GM18517 (cell line): ENCODE data around the gene PRKCB.

ENCODE experiments used
- ATAC-seq: cut with Tn5 transposase; IDR thresholded peaks from one replicate; pipeline ENCODE4 v1.9.1; 2021; ENCODE audit warnings: mild to moderate bottlenecking, moderate library complexity; ENCODE audit not compliant: unreplicated experiment

The PRKCB gene

DNA sequence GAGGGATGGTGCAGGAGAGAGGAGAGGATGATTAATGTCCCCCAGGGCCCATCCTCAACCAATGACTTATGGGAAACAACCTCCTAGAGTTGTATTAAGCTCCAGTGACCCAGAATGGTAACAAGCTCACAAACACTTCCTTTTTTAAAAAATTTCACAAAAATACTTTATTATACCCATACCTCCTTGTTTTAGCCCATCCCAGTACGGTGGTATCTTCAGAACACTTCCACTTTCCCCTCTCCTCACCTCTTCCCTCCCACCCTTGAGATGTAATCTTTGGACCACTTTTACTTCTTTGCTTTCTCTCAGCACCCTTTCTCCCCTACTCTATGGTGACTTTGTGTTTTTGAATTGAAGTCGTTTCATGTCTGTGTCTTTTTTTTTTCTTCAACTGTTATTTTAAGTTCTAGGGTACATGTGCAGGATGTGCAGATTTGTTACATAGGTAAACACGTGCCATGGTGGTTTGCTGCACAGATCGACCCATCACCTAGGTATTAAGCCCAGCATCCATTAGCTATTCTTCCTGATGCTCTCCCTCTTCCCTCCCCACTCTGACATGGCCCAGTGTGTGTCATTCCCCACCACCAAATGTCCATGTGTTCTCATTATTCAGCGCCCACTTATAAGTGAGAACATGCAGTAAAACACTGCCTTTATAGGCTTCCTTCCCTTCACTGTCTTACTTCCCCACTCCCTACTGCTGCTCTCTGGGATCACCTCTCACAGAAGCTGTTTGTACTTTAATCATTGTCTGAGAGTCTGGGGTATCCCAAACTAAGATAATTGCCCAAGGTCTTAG lies 124.5 kb downstream of the PRKCB start:
- no peak for ATAC-seq

DNA sequence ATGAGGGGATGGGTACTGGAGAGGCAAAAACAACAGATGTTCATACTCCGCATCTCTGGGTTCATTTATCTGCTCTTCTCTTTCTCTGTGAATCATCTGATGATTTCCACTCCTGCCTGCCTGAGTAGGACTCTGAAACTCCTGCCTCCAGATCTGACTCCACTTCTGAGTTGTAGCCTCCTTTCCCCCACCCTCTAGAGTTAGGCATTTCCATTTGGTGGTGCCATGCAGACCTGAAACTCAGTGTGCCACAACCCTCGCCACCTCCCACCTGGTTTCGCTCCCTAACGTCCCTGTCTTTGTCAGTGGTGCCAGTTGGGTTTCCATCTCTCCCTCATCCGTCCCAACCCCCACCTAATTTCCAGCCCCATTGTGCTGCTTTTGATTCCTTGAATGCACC lies 126.2 kb downstream of the PRKCB start:
- ATAC-seq: no peak

DNA sequence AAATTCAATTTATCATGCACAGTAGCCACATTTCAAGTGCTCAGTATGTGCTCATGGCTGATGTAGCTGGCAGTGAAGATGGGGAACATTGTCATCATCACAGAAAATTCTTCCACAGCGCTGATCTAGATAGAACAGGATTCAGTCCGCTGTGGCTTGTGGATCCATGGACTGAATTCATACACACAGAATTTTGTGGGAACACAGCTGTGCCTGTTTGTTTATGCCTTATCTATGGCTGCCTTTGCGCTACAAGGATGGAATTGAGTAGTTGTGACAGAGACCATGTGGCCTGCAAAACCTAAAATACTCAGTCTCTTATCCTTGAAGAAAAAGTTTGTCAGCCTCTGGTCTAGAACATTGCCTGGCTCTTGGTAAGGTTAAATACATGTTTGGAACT lies 128.4 kb downstream of the PRKCB start:
- no peak for ATAC-seq

DNA sequence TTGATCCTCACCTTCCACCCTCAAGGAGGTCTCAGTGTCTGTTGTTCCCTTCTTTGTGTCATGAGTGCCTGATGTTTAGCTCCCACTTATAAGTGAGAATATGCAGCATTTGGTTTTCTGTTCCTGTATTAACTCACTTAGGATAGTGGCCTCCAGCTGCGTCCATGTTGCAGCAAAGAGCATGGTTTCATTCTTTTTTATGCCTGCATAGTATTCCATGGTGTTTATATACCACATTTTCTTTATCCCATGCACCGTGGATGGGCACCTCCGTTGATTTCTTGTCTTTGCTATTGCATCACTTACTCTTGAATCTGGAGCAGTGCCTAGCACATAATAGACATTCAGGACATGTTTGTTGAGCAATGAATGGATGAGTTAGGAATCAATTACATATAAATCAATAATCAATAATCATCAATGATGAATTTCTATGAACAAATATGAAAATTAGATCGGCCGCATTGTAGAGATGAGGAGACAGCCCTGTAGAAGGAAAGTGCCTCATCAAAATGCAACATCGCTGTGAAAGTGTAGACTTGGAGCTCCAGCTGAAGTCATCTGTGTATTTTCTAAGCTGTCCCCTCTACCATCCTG lies 129.5 kb downstream of the PRKCB start:
- no peak for ATAC-seq

DNA sequence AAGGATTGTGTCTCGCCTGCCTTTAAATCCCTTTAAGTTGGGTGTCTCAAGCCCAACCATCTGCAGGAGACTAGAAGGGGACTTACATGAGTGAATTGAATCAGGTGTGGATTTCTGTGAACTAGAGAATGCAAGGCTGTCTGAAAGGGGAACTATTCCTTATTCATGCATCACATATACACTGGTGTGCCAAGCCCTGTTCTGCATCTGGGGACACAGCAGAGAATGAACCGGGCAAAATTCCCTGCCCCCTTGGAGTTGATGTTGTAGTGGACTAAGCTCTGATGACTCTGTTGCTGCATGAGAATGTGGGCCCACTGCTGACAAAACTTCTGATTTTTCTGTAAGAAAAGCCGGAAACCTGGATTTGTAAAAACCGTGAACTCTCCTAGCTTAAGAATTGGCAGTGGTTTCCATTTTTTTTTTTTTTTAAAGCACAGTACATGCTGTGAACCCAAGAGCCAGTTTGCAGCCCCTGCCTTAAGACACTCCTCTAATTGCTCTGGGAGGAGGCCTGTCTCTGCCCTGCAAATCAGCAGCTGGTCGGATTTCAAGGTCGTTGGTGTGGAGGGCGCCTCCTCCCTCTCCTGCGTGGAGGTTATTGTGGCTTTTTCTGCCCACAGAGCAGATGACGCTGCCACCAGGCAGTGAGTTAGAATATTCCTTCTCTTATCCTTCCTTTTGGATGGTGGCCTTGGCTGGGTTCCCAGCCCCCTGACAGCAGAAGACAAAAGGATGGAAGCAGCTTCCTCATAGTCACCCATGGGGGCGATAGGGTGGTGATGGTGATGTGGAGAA lies 131.0 kb downstream of the PRKCB start:
- no peak for ATAC-seq

DNA sequence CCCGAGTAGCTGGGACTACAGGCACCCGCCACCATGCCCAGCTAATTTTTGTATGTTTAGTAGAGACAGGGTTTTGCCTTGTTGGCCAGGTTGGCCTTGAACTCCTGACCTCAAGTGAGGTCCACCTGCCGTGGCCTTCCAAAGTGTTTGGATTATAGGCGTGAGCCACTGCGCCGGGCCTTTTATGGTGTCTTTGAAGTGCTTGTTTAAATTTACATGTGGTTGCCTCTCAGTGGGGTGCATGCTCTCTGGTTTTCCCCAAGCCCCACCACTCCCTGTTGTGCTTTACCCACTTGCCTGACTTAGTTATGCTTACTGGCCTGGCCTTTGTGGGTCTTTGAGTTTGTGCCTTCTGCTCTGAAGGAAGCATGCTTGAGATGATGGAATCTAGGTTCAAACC lies 132.0 kb downstream of the PRKCB start:
- no peak for ATAC-seq

DNA sequence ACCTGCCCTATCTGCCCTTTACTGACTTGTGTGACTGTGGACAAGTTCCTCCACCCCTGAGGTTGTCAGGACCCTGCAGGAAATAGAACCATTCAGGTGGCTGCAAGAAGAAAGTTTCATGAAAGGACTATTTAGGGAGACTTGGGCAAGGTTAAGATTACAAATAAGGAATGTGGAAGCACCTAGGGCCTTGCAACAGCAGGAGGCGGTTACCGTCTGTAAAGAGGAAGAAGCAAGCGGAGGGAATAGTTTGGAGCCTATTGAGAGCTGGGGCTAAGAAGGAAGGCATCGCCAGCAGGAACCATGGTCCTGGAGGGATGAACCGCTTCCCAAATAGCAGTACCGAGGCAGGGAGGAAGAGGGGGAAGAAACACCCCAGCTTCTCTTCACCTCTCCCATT lies 132.4 kb downstream of the PRKCB start:
- ATAC-seq: no peak

DNA sequence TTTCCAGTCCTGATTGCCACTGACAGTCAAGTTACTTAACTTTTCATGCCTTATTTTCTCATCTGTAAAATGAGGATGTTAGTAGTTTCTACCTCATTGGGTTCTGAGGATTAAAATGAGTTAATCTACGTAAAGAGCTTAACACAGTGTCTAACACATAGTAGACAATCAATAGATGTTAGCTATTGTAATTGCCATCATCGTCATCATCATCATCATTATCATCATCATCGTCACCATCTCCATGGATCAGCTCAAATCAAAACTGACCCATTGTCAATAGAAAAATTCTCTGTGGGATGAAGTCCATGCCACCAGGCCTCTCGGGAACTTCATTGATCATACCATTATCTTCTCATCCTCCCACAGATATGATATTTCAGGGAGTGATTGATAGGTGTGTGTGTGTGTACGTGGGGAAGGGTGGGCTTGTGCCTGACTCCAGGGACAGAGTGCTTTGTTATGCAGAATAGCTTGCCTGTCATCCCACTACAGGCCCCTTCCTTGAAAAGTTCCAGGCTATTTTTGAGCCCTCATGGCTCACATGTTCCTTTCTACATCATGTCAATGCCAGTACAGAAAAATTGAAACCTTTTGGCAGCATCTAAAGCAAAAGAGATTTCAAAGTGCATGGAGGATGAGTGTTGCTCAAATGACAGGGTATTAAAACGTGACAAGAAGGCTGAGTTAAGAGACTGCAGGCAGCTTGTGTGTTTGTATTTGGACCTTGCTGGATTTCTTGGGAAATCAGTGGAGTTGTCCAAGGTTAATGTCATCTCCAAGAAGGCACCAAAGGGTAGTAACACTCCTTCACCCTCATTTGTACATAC lies 133.9 kb downstream of the PRKCB start:
- ATAC-seq: no peak

DNA sequence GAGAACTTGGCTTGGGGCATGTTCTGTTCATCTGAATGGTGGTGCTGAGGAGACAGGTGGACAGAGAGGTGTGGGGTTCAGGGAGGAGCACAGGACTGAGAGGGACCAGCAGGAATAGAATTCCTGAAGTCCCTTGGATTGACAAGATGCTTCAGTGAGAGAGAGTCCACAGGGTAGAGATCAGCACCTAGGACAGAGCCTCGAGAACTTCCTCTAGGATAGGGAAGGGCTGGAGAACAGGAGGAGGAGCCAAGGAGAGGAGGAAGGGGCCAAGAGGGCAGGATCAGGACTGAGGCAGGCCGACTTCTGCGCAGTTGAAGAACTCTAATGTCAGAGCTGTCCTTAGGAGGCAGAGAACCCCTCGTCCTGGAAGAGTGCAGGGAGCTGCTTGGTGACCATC lies 138.4 kb downstream of the PRKCB start:
- no peak for ATAC-seq

DNA sequence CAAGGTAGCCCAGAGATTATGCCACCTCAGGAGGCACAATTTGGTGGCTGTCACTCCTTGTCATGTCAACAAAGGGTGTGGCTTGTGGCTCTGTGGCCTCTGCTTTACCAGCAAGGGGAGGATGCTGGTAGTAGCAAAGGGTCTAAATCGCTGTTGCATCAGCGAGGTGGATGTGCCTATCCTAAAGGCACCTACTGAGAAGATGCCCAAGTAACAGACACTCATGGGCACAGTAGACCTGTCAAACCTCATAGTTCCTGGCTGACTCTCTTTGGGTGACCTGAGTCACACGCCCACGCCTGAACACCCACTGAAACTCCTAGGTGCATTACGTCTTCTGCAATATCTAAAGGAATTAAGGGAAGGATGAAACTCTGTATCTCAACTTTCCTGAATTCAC lies 139.5 kb downstream of the PRKCB start:
- ATAC-seq: no peak

DNA sequence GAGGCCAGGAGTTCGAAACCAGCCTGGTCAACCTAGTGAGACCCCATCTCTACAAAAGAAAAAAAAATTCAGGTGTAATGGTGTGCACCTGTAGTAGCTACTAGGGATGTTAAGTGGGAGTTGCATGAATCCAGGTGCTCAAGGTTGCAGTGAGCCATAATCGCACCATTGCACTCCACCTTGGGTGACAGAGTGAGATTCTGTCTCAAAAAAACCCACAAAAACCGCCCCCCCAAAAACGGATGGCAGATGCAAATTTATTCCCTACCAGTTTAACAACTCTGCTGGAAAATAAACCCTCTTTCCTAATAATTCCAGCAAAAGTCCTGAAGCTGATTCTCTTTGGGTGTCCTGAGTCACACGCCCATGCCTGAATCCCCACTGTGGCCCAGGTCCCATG lies 140.3 kb downstream of the PRKCB start:
- no peak for ATAC-seq

DNA sequence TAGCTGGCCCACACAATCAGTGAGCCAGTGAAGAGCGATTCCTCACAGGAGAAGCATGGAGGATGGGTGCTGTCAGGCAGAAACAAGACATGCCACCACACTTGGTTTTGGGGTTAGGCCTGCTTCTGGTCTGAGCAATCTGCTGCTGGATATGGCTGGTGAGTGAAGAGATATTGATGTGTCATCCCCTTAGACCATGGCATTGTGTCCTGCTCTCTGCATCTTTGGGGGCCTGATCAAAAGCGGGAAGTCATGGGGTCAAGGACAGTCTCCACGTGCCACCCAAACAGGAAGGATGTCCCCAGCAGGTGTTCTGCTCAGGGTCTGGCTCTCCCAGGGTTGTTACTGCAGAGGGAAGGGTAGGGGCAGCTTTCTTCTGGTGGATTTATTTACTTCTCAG lies 140.7 kb downstream of the PRKCB start:
- ATAC-seq: no peak

DNA sequence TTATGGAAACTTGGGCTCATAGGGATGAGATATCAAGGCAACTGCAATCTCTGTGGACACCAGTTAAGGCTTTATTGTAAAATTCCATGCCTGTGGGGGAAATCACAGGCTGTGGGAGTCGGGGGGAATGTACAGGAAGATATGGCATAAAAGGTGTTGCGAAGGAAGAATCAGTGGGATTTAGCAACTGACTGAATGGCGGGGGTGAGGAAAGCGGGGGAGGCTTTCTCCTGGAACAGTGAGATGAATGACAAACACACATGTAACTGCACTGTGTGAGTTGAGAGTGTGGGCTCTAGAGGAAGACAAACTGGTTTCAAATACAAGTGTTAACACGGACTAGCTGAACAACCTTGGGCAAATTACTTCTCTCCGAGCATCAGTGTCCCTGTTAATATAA lies 143.7 kb downstream of the PRKCB start:
- ATAC-seq: no peak

DNA sequence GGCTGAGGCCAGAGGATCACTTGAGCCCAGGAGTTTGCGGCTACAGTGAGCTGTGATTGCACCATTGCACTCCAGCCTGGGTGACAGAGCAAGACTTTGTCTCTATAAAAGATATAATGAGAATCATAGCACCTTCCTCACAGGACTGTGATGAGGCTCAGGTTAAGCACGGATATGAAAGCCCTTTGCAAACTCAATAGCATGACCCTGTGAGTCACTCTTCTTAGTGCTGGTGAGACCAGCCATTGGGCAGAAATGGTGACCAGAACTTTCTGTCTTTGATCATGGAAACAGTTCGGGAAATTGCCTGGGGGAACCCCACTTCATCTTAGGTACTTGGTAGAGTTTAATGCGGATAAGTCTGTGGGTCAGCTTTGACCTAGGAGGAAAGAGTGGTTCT lies 144.2 kb downstream of the PRKCB start:
- no peak for ATAC-seq

DNA sequence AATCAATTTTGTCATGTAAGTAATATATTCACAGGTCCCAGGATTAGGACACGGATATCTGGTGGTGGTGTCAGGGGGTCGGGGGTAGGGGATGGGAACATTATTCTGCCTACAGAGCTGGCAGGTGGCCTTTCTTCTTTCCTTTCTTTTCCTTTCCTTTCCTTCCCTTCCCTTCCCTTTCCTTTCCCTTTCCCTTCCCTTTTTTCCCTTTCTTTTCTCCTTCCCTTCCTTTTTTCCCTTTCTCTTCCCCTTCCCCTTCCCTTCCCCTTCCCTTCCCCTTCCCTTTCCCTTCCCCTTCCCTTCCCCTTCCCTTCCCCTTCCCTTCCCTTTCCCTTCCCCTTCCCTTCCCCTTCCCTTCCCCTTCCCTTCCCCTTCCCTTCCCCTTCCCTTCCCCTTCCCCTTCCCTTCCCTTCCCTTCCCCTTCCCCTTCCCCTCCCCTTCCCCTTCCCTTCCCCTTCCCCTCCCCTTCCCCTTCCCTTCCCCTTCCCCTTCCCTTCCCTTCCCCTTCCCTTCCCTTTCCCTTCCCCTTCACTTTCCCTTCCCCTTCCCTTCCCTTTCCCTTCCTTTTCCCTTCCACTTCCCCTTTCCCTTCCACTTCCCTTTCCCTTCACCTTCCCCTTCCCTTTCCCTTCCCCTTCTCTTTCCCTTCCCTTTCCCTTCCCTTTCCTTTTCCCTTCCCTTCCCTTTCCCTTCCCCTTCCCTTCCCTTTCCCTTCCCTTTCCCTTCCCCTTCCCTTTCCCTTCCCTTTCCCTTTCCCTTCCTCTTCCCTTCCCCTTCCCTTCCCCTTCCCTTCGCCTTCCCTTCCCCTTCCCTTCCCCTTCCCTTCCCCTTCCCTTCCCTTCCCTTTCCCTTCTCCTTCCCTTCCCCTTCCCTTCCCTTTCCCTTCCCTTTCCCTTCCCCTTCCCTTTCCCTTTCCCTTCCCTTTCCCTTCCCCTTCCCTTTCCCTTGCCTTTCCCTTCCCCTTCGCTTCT lies 145.9 kb downstream of the PRKCB start:
- ATAC-seq: no peak

DNA sequence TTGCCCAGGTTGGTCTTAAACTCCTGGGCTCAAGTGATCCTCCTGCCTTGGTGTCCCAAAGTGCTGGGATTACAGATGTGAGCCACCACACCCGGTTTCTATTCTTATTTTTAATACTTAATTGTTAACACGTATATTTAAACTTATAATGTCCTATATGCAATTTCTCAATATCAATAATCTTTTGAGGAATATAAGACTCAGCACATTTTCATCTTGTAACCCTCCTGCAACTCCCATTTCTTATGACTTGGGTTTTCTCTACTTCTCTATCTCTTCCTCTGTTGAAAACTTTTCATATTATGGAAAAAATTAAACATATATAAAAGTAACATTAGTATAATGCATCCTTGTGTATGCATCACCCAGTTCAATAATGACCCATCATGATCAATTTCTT lies 150.7 kb downstream of the PRKCB start:
- ATAC-seq: no peak

DNA sequence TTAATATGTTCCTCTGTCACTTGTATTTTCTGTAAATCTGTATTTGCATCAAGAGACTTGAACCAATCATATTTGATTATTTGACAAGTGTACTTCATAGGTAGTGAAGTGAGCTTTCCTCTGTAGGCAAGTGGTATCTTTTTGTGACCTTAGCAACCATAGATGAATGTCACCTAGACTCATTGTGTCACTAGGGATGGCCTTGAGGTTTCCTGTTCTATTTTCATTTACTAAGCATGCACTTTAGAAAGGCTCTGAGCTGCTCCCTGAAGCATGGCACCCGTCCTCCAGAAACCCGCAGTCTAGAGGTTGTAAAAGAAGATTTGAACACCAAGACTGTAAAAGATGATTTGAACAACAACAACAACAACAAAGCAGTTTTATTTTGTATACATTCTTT lies 151.7 kb downstream of the PRKCB start:
- ATAC-seq: no peak

DNA sequence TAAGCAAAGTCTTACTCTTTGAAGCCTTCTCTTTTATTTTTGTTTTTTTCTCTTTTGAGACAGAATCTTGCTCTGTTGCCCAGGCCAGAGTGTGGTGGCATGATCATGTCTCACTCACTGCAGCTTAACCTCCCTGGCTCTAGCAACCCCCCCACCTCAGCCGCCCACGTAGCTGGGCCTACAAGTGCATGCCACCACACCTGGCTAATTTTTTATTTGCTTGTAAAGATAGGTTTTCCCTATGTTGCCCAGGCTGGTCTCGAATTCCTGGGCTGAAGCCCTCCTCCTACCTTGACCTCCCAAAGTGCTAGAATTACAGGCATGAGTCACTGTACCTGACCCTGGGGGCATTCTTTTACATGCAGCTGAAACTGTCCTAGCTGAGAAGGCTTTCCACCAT lies 154.7 kb downstream of the PRKCB start:
- ATAC-seq: no peak

DNA sequence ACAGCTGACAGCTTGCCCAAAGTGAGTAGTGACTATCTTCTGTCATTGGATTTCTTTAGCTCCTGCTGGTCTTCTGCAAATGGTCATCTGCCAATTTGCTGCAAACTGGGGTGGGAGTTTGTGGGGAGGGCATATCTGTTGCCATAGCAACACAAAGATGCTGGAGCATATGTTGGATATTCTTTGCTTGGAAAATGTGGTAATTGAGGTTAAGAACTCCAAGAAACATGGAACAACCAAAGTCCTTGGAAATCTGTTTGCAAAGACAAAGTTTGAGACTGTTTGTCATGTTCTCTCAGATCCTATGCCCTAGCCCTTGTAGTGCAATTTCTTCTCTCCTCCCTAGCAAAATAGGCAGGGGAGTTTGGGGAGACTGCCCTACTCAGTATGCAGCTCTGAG lies 155.3 kb downstream of the PRKCB start:
- ATAC-seq: no peak

DNA sequence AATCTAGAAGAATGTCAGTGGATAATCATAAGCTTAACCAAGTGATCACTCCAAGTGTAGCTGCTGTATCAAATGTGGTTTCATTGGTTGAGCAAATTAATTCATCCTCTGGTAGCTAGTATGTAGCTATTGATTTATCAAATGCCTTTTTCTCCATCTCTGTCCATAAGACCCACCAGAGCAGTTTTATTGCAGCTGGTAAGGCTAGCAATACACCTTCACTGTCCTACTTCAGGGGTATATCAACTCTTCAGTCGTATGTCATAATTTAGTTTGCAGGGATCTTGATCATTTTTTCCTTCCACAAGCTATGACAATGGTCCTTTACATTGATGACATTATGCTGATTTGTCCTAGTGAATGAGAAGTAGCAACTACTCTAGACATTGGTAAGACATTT lies 158.8 kb downstream of the PRKCB start:
- no peak for ATAC-seq
